IMR-90 (cell line): ENCODE results near the gene S100A4. TPM values are rescaled to one million over a fixed set of nuclear protein-coding genes. Genes with fewer than 3 reads are reported as not detected.
A peak's percentile ranks its signal among the peaks of the same experiment; 100 is the strongest.

Experiments used
- ATAC-seq: fragments of 200-7000 bp; cut with Tn5 transposase; 2 replicates; pipeline ENCODE4 v1.9.1; 2020; ENCODE audit warnings: low read depth, mild to moderate bottlenecking, moderate library complexity
- BruUV-seq: library from RNA; stranded (reverse); fragments of 400-500 nt; replicated peaks from 2 replicates; lab custom pipeline; 2021; lab: Mats Ljungman, UMichigan
- CTCF ChIA-PET: fragments of 300-600 bp; formaldehyde crosslinking; extraction: SDS; loops from one replicate; lab custom pipeline; 2021; ENCODE audit warnings: antibody characterized with exemption; lab: Yijun Ruan, JAX
- POLR2A ChIA-PET: fragments of 300-600 bp; sonication (Branson Sonifier 250); formaldehyde crosslinking; loops from one replicate; lab custom pipeline; 2022; ENCODE audit warnings: antibody characterized with exemption; ENCODE audit not compliant: unreplicated experiment; lab: Charles Lee
- DNase-seq: peaks from one replicate; pipeline ENCODE4 v3.0.0; 2013
- H2AFZ ChIP-seq: replicated peaks from 2 replicates; pipeline ENCODE3; 2013; ENCODE audit warnings: low read length, mild to moderate bottlenecking; ENCODE audit not compliant: poor library complexity
- H2AK5ac ChIP-seq: 2 replicates; pipeline ENCODE4 v1.6.1; 2013; ENCODE audit warnings: low read depth, low read length, inconsistent platforms
- H2AK9ac ChIP-seq: replicated peaks from 2 replicates; pipeline ENCODE3; 2013; ENCODE audit warnings: mild to moderate bottlenecking, low read depth, low read length, moderate library complexity; ENCODE audit not compliant: poor library complexity
- H2BK120ac ChIP-seq: 2 replicates; pipeline ENCODE4 v1.6.1; 2013; ENCODE audit warnings: low read depth, low read length, inconsistent platforms
- H2BK15ac ChIP-seq: 3 replicates; pipeline ENCODE4 v1.6.1; 2013; ENCODE audit warnings: low read depth, low read length, inconsistent platforms
- H2BK20ac ChIP-seq: 2 replicates; pipeline ENCODE4 v1.6.1; 2013; ENCODE audit warnings: low read depth, mild to moderate bottlenecking, inconsistent platforms, low read length, moderate library complexity
- H2BK5ac ChIP-seq: 2 replicates; pipeline ENCODE4 v1.6.1; 2013; ENCODE audit warnings: mild to moderate bottlenecking, low read depth, low read length, inconsistent platforms; ENCODE audit not compliant: poor library complexity, severe bottlenecking
- H3K14ac ChIP-seq: replicated peaks from 2 replicates; pipeline ENCODE4 v1.6.1; 2013; ENCODE audit warnings: low read depth, low read length, inconsistent platforms
- H3K18ac ChIP-seq: 2 replicates; pipeline ENCODE4 v1.6.1; 2013; ENCODE audit warnings: low read depth, low read length, control low read depth
- H3K23ac ChIP-seq: 2 replicates; pipeline ENCODE4 v1.6.1; 2013; ENCODE audit warnings: low read depth, low read length, inconsistent platforms
- H3K27ac ChIP-seq: 2 replicates; pipeline ENCODE4 v1.5.1; 2013; ENCODE audit warnings: mild to moderate bottlenecking, control low read depth, low read length; ENCODE audit not compliant: insufficient read depth
- H3K27me3 ChIP-seq: 2 replicates; pipeline ENCODE4 v1.6.1; 2013; ENCODE audit warnings: low read length; ENCODE audit not compliant: control insufficient read depth, insufficient read depth
- H3K36me3 ChIP-seq: 2 replicates; pipeline ENCODE4 v1.6.1; 2013; ENCODE audit warnings: low read length, mixed read lengths; ENCODE audit not compliant: control insufficient read depth, insufficient read depth
- H3K4ac ChIP-seq: 2 replicates; pipeline ENCODE4 v1.6.1; 2013; ENCODE audit warnings: low read depth, low read length, inconsistent platforms
- H3K4me1 ChIP-seq: 2 replicates; pipeline ENCODE4 v1.6.1; 2013; ENCODE audit warnings: low read length, mixed read lengths; ENCODE audit not compliant: control insufficient read depth, insufficient read depth
- H3K4me2 ChIP-seq: 2 replicates; pipeline ENCODE4 v1.6.1; 2013; ENCODE audit warnings: low read depth, mild to moderate bottlenecking, control low read depth, low read length, moderate library complexity
- H3K4me3 ChIP-seq: 2 replicates; pipeline ENCODE4 v1.5.1; 2013; ENCODE audit warnings: low read depth, mild to moderate bottlenecking, control low read depth, low read length, moderate library complexity; ENCODE audit not compliant: insufficient read depth
- H3K56ac ChIP-seq: 2 replicates; pipeline ENCODE4 v1.6.1; 2013; ENCODE audit warnings: low read length, inconsistent platforms; ENCODE audit not compliant: insufficient read depth; ENCODE audit errors: extremely low read depth
- H3K79me1 ChIP-seq, 2 experiments: 2 replicates each; pipeline ENCODE4 v1.6.1; 2013; ENCODE audit warnings: low read length in 2 of 2, inconsistent platforms in 1 of 2, low read depth in 1 of 2
- H3K9ac ChIP-seq: 2 replicates; pipeline ENCODE4 v1.6.1; 2013; ENCODE audit warnings: low read depth, low read length, control low read depth
- H3K9me1 ChIP-seq: 2 replicates; pipeline ENCODE4 v1.6.1; 2013; ENCODE audit warnings: low read length, inconsistent platforms; ENCODE audit not compliant: insufficient read depth
- H3K9me3 ChIP-seq: 2 replicates; pipeline ENCODE4 v1.6.1; 2013; ENCODE audit warnings: low read length; ENCODE audit not compliant: control insufficient read depth, insufficient read depth
- H4K20me1 ChIP-seq: 2 replicates; pipeline ENCODE4 v1.6.1; 2013; ENCODE audit warnings: low read length, inconsistent platforms; ENCODE audit not compliant: insufficient read depth
- H4K5ac ChIP-seq: 2 replicates; pipeline ENCODE4 v1.6.1; 2013; ENCODE audit warnings: mild to moderate bottlenecking, low read depth, low read length, control low read depth
- H4K8ac ChIP-seq, 2 experiments: 2 replicates each; pipeline ENCODE4 v1.6.1; 2013; ENCODE audit warnings: low read depth in 2 of 2, low read length in 2 of 2, control low read depth in 1 of 2, inconsistent platforms in 1 of 2
- H4K91ac ChIP-seq: 2 replicates; pipeline ENCODE4 v1.6.1; 2013; ENCODE audit warnings: low read depth, low read length, inconsistent platforms; ENCODE audit not compliant: insufficient read depth
- CHD1 ChIP-seq: IDR thresholded peaks from 2 replicates; pipeline ENCODE4 v1.6.1; 2012; ENCODE audit warnings: low read depth, low read length, improper control_type of control experiment
- CTCF ChIP-seq: conservative IDR thresholded peaks from 2 replicates; pipeline ENCODE4 v1.5.1; 2012; ENCODE audit warnings: mild to moderate bottlenecking, low read depth, low read length, improper control_type of control experiment
- ELK1 ChIP-seq: fragments of 150-350 bp; IDR thresholded peaks from 2 replicates; pipeline ENCODE4 v1.6.1; 2016; ENCODE audit warnings: low read depth, mild to moderate bottlenecking, low read length, moderate library complexity, borderline replicate concordance
- RFX5 ChIP-seq: IDR thresholded peaks from 2 replicates; pipeline ENCODE4 v1.8.0; 2012; ENCODE audit warnings: low read depth, mild to moderate bottlenecking, low read length, moderate library complexity
- WGBS, 2 experiments: methylation state at CpG; one replicate each; pipeline versions ENCODE4 v1.1.5 to v1.1.7; 2013; ENCODE audit warnings: missing lambda C conversion rate in 2 of 2; ENCODE audit not compliant: insufficient read length in 1 of 2; ENCODE audit errors: extremely low coverage in 2 of 2; 5-methylcytosine and 5-hydroxymethylcytosine counted together
- dilution Hi-C: fragments of 300-500 bp; cut with HindIII; formaldehyde crosslinking; loops from one replicate; pipeline ENCODE4 v1.14.3; 2018; ENCODE audit warnings: low sequenced_read_pairs; ENCODE audit not compliant: unreplicated experiment
- in situ Hi-C: fragments of 300-500 bp; cut with MboI; formaldehyde crosslinking; loops from 3 replicates; pipeline ENCODE4 v1.14.3; 2019; ENCODE audit warnings: low sequenced_read_pairs, inconsistent platforms, mixed read lengths
- intact Hi-C: fragments of 100-400 bp; cut with micrococcal nuclease; formaldehyde crosslinking; loops from 2 replicates; pipeline ENCODE4 v1.10.0; 2022
- polyA plus RNA-seq, 3 experiments: library from polyadenylated mRNA; depleted of rRNA; stranded (reverse); fragments of >200 nt; gene quantifications; 2 replicates each; pipeline ENCODE4 v1.2.3, GENCODE V29; 2012; ENCODE audit warnings: low replicate concordance in 1 of 3
- total RNA-seq: library from RNA; depleted of rRNA; stranded (reverse); fragments of >200 nt; gene quantifications from 2 replicates; pipeline ENCODE4 v1.2.3, GENCODE V29; 2012

Gene S100A4
- total and polyA plus RNA-seq, 2 of the 4 experiments (the other 2 are of a cell fraction), result 5.6 to 16.6 TPM

- H3K9ac ChIP-seq, result no peak overlapping the region
- WGBS, 2 experiments, result 100% methylated on average over 2 of the region's 5 CpGs; no CpG with 5 or more reads in 1 of the 2 experiments
- peak overlapping the region; percentile 65 for H2AK9ac ChIP-seq
- peaks cover 23% of the 10 kb centered on the region for H3K9me1 ChIP-seq
- H3K4me1 ChIP-seq, result peaks cover 27% of the 10 kb centered on the region
- TF ChIP-seq CHD1 (no peak), CTCF (no peak), RFX5 (no peak), ELK1 (no peak)
- H4K5ac ChIP-seq, result no peak overlapping the region
- CTCF ChIA-PET, result interaction anchor here (0.6 to 0.8 kb wide), 2 partner anchors 37 to 60 kb away, joined by 4 to 6 read pairs; no protein-coding TSS in a partner anchor
- DNase-seq, result no peak
- no peaks in the 10 kb centered on the region for H3K27me3 ChIP-seq
- POLR2A ChIA-PET, result interaction anchor here (3.7 kb wide), 1 partner anchor 36 kb away, joined by 28 read pairs; the partner anchor contains the start of gene S100A6
- no peaks in the 10 kb centered on the region for H4K20me1 ChIP-seq
- H3K18ac ChIP-seq, result no peak overlapping the region
- H3K23ac ChIP-seq, result no peak overlapping the region
- H3K36me3 ChIP-seq, result no peaks in the 10 kb centered on the region
- H2BK120ac ChIP-seq, result no peak overlapping the region
- no peak overlapping the region for H4K8ac ChIP-seq
- H3K4me2 ChIP-seq, result no peak overlapping the region
- ATAC-seq, result no peak
- no peak overlapping the region for H3K4me3 ChIP-seq
- H3K14ac ChIP-seq, result no peak overlapping the region
- peak overlapping the region; percentile 29 for H3K4ac ChIP-seq
- H2BK20ac ChIP-seq, result no peak overlapping the region
- intact Hi-C loops, result no loop called here
- no TSS peak for BruUV-seq
- H3K27ac ChIP-seq, result no peak overlapping the region
- no peak overlapping the region; the same call in 2 of the 3 replicates for H2BK15ac ChIP-seq
- no peak overlapping the region for H3K56ac ChIP-seq
- H2AK5ac ChIP-seq, result no peak overlapping the region
- dilution Hi-C loops, result no loop called here
- in situ Hi-C loops, result no loop called here
- peaks cover 0 to 26% of the 10 kb centered on the region in 2 experiments; a peak in 2 of 4 replicates for H3K79me1 ChIP-seq
- no peak overlapping the region for H2BK5ac ChIP-seq
- no peaks in the 10 kb centered on the region for H3K9me3 ChIP-seq
- no peak overlapping the region for H2AFZ ChIP-seq
- H4K91ac ChIP-seq, result no peak overlapping the region; the same call in 1 of the 2 replicates
Measured at GRCh38 chr1:153570874-153571273, 25.3 kb upstream of the S100A4 start.
